ENCODE data around the gene SLC29A2. TPM values are rescaled to one million over a fixed set of nuclear protein-coding genes. Genes with fewer than 3 reads are reported as not detected.

SLC29A2 gene
- total RNA-seq, 1 experiment from 2014 or later, result 30.2 TPM

DNA sequence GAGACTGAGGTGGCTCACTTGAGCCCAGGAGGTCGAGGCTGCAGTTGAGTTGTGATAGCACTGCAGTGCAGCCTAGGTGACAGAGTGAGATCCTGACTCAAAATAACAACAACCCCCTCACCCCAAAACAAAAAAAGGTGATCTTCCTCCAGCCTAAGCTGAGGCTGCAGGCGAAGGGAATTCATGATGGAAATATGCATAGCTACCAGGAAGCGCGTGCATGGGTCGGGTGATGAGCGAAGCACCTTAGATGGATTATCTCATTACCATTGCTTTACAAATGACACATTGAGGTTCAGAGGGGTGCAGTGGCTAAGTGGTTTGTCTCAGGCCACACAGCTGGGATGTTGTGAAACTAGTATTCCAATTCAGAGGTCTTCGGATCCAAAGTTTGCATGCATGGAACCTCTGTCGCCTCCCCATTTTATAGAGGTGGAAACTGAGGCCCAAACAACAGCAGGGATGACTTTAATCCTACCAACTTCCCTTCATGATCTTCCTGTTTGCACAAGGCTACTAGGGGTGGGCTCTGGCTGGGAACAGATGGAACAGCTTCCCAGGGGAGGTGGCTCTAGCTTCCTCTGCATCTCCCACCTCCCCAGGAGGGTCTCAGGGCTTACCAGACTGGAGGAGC is 4.6 kb downstream of the SLC29A2 start (continued):
- TF ChIP-seq, protein P1, sequence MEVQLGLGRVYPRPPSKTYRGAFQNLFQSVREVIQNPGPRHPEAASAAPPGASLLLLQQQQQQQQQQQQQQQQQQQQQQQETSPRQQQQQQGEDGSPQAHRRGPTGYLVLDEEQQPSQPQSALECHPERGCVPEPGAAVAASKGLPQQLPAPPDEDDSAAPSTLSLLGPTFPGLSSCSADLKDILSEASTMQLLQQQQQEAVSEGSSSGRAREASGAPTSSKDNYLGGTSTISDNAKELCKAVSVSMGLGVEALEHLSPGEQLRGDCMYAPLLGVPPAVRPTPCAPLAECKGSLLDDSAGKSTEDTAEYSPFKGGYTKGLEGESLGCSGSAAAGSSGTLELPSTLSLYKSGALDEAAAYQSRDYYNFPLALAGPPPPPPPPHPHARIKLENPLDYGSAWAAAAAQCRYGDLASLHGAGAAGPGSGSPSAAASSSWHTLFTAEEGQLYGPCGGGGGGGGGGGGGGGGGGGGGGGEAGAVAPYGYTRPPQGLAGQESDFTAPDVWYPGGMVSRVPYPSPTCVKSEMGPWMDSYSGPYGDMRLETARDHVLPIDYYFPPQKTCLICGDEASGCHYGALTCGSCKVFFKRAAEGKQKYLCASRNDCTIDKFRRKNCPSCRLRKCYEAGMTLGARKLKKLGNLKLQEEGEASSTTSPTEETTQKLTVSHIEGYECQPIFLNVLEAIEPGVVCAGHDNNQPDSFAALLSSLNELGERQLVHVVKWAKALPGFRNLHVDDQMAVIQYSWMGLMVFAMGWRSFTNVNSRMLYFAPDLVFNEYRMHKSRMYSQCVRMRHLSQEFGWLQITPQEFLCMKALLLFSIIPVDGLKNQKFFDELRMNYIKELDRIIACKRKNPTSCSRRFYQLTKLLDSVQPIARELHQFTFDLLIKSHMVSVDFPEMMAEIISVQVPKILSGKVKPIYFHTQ (CRISPR knock-in tag; IDR thresholded peaks at IDR 0.05), result no peak
- TF ChIP-seq ESRRA (CRISPR knock-in tag; IDR thresholded peaks at IDR 0.05; ENCODE audit: borderline replicate concordance), result no peak
- TF ChIP-seq, protein P2, sequence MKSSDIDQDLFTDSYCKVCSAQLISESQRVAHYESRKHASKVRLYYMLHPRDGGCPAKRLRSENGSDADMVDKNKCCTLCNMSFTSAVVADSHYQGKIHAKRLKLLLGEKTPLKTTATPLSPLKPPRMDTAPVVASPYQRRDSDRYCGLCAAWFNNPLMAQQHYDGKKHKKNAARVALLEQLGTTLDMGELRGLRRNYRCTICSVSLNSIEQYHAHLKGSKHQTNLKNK (CRISPR knock-in tag; IDR thresholded peaks at IDR 0.05), result no peak
- no peak for TF ChIP-seq ZNF263 (CRISPR knock-in tag; IDR thresholded peaks at IDR 0.05; ENCODE audit: low read depth)
- no peak for TF ChIP-seq TEAD1 (CRISPR knock-in tag; IDR thresholded peaks at IDR 0.05)
- no peak for TF ChIP-seq TP53 (CRISPR knock-in tag; IDR thresholded peaks at IDR 0.05)
- TF ChIP-seq, protein P3, sequence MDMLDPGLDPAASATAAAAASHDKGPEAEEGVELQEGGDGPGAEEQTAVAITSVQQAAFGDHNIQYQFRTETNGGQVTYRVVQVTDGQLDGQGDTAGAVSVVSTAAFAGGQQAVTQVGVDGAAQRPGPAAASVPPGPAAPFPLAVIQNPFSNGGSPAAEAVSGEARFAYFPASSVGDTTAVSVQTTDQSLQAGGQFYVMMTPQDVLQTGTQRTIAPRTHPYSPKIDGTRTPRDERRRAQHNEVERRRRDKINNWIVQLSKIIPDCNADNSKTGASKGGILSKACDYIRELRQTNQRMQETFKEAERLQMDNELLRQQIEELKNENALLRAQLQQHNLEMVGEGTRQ (CRISPR knock-in tag; IDR thresholded peaks at IDR 0.05), result no peak
- no peak for TF ChIP-seq RORB (CRISPR knock-in tag; IDR thresholded peaks at IDR 0.05)
- no peak for TF ChIP-seq ATF1 (CRISPR knock-in tag; IDR thresholded peaks at IDR 0.05)
- TF ChIP-seq ZNF416 (CRISPR knock-in tag; IDR thresholded peaks at IDR 0.05), result no peak
- no peak for TF ChIP-seq FOXJ3 (CRISPR knock-in tag; IDR thresholded peaks at IDR 0.05; ENCODE audit: borderline replicate concordance)

DNA sequence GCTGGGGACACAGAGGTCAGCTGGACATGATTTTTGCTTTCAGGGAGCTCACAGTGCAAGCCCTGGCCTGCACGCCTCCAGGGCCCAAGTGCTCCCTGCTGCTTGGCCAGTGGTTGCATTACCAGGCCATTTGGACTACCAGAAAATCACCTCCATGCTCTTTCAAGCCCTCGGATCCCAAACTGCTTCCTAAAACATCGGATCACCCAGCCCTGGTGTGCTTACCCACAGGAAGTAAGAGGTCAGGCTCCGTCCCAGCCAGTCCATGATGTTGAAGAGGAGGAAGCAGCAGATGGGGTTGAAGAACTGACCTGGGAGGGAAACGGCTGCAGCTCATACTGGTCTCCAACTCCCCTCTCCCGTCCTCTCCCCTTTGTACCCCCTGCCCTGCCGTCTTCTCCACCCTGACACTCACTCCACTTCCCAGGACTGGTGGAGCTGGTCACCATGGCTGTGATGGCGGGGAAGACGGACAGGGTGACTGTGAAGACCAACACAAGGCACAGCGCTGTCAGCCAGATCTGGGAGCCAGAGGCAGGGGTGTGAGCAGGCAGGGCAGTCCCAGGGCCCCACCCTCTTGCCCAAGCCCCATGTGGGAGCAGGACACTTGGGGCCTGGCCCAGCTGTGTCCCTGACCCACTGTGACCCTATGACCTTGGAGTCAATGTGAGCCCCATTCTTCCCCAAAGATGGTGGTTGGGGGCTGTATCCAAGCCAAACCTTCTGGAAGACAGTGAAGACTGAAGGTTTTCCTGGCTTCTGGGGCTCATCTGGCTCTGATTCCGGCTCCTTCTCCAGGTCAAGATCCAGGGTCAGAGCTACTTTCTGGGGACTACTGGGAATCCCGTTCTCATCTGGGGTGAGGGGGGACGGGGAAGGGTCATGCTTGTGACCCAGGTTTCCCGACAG is 5.6 kb downstream of the SLC29A2 start:
- H3K27me3 Mint-ChIP-seq (ENCODE audit: low read depth), result no peaks in the 10 kb centered on the region
- peaks cover 14% of the 10 kb centered on the region for H3K4me1 Mint-ChIP-seq
- no peak overlapping the region for H3K4me3 Mint-ChIP-seq
- no peak overlapping the region for H3K27ac Mint-ChIP-seq
- POLR2A ChIA-PET, result interaction anchor here (1.4 kb wide), 1 partner anchor 49 kb away, joined by 3 read pairs; the partner anchor contains the start of gene CD248
- TF ChIP-seq SP1 (CRISPR knock-in tag; conservative IDR thresholded peaks at IDR 0.05), result 0 out of 2 replicates have a peak, but pooled peaks have one; percentile 33
- no peak for TF ChIP-seq NR1H2 (CRISPR knock-in tag; IDR thresholded peaks at IDR 0.05)
- no peak for ATAC-seq
- H3K36me3 Mint-ChIP-seq, result peaks cover 49% of the 10 kb centered on the region
- CTCF ChIA-PET, result interaction anchor here (0.6 to 1.6 kb wide), 4 partner anchors 13 to 114 kb away, joined by 3 to 5 read pairs (median 4); partner anchors contain the start of genes DPP3 and YIF1A
- DNase-seq (ENCODE audit: low spot score), result no peak
- H3K9me3 Mint-ChIP-seq, result no peaks in the 10 kb centered on the region

DNA sequence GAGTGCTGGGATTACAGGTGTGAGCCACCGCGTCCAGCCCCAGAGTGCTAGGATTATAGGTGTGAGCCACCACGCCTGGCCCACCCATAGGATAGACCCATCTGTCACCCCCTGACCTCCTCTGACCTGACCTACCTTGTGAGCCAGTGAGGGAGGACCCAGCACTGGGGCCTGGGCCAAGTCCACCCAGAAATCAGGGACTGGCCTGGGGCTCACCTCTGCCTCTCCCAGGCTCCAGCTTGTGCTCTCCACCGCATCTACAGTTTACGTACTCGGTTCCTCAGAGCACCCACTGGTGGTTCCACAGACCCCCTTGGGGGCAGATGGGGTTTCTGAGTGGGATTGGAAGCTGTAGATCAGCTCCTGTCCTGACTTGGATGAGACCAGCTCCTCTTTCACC is 6.4 kb downstream of the SLC29A2 start:
- TF ChIP-seq, protein P4, sequence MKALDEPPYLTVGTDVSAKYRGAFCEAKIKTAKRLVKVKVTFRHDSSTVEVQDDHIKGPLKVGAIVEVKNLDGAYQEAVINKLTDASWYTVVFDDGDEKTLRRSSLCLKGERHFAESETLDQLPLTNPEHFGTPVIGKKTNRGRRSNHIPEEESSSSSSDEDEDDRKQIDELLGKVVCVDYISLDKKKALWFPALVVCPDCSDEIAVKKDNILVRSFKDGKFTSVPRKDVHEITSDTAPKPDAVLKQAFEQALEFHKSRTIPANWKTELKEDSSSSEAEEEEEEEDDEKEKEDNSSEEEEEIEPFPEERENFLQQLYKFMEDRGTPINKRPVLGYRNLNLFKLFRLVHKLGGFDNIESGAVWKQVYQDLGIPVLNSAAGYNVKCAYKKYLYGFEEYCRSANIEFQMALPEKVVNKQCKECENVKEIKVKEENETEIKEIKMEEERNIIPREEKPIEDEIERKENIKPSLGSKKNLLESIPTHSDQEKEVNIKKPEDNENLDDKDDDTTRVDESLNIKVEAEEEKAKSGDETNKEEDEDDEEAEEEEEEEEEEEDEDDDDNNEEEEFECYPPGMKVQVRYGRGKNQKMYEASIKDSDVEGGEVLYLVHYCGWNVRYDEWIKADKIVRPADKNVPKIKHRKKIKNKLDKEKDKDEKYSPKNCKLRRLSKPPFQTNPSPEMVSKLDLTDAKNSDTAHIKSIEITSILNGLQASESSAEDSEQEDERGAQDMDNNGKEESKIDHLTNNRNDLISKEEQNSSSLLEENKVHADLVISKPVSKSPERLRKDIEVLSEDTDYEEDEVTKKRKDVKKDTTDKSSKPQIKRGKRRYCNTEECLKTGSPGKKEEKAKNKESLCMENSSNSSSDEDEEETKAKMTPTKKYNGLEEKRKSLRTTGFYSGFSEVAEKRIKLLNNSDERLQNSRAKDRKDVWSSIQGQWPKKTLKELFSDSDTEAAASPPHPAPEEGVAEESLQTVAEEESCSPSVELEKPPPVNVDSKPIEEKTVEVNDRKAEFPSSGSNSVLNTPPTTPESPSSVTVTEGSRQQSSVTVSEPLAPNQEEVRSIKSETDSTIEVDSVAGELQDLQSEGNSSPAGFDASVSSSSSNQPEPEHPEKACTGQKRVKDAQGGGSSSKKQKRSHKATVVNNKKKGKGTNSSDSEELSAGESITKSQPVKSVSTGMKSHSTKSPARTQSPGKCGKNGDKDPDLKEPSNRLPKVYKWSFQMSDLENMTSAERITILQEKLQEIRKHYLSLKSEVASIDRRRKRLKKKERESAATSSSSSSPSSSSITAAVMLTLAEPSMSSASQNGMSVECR (CRISPR knock-in tag; IDR thresholded peaks at IDR 0.05; ENCODE audit: borderline replicate concordance), result no peak
- TF ChIP-seq TEAD1 (CRISPR knock-in tag; IDR thresholded peaks at IDR 0.05) (no peak), FOXJ3 (CRISPR knock-in tag; IDR thresholded peaks at IDR 0.05; ENCODE audit: borderline replicate concordance) (no peak)
- TF ChIP-seq, protein P5, sequence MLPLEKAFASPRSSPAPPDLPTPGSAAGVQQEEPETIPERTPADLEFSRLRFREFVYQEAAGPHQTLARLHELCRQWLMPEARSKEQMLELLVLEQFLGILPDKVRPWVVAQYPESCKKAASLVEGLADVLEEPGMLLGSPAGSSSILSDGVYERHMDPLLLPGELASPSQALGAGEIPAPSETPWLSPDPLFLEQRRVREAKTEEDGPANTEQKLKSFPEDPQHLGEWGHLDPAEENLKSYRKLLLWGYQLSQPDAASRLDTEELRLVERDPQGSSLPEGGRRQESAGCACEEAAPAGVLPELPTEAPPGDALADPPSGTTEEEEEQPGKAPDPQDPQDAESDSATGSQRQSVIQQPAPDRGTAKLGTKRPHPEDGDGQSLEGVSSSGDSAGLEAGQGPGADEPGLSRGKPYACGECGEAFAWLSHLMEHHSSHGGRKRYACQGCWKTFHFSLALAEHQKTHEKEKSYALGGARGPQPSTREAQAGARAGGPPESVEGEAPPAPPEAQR (CRISPR knock-in tag; IDR thresholded peaks at IDR 0.05), result no peak
- DNase-seq (ENCODE audit: low spot score) (no peak), ATAC-seq (no peak)
- Mint-ChIP-seq H3K36me3 (peaks cover 48% of the 10 kb centered on the region), H3K27ac (no peak overlapping the region), H3K27me3 (ENCODE audit: low read depth) (no peaks in the 10 kb centered on the region), H3K4me1 (peaks cover 11% of the 10 kb centered on the region), H3K4me3 (no peak overlapping the region), H3K9me3 (no peaks in the 10 kb centered on the region)
- ChIA-PET CTCF (interaction anchor here (1.4 to 4.5 kb wide), 5 partner anchors 17 to 115 kb away, joined by 3 to 38 read pairs (median 8); partner anchors contain the start of genes B4GAT1, CD248 and DPP3), POLR2A (no interaction called here)

Measured in WTC11 (cell line).